NCI-H460 (cell line): ENCODE results near the gene REV3L. TPM values are rescaled to one million over a fixed set of nuclear protein-coding genes. Genes with fewer than 3 reads are reported as not detected.
"Not testable (repeated sequence)": the region's sequence is repeated elsewhere in the genome, so short reads cannot be mapped to it uniquely, and the experiment has no call there.

Source experiments
- DNase-seq: peaks from one replicate; pipeline ENCODE4 v3.0.0-alpha.2; 2016; ENCODE audit warnings: low read depth; ENCODE audit errors: extremely low read depth
- total RNA-seq: library from RNA; depleted of rRNA; stranded (reverse); fragments of >200 nt; shearing (Covaris generic); gene quantifications from 2 replicates; pipeline ENCODE4 v1.2.3, GENCODE V29; 2014

REV3L gene
- total RNA-seq, 1 experiment from 2014 or later, result 11.3 TPM

GRCh38 chr6:111502154-111502553 is 19.1 kb upstream of the REV3L start:
- no peak for DNase-seq

GRCh38 chr6:111499269-111499793 is 16.3 kb upstream of the REV3L start:
- DNase-seq, result no peak

- no peak for DNase-seq
Measured at GRCh38 chr6:111494951-111495635, 12.1 kb upstream of the REV3L start.

DNA sequence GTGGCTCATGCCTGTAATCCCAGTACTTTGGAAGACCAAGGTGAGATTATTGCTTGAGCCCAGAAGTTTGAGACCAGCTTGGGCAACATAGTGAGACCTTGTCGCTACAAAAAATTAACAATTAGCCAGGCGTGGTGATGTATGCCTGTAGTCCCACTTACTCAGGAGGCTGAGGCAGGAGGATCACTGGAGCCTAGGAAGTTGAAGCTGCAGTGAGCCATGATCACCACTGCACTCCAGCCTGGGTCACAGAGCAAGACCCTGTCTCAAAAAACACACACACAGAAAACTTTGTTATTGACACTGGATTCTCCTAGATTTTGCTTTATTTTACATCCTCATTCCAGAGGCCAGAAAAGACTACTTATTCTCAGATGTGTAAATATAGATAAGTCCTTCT is 9.5 kb upstream of the REV3L start:
- no peak for DNase-seq

- DNase-seq, result no peak
Measured at GRCh38 chr6:111490067-111490466, 7.0 kb upstream of the REV3L start.

DNA sequence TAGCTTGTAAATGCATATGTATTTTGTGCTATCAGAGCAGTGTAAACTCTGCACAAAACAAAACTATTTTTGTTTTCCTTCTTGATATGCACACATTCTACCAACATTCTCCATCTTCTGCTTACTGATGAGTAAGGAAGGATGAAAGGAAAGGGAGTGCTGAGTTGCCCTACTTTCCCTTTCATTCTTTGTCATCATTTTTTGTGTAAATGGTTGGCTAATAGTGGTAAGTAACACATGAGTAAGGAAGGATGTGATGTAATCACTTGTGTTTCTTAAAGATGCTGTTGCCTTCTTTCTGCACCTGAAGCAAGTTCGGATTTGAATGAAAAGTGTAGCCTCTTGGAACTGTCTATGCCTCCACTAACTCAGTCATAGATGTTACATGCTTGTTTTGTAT is 4.6 kb upstream of the REV3L start:
- no peak for DNase-seq

DNA sequence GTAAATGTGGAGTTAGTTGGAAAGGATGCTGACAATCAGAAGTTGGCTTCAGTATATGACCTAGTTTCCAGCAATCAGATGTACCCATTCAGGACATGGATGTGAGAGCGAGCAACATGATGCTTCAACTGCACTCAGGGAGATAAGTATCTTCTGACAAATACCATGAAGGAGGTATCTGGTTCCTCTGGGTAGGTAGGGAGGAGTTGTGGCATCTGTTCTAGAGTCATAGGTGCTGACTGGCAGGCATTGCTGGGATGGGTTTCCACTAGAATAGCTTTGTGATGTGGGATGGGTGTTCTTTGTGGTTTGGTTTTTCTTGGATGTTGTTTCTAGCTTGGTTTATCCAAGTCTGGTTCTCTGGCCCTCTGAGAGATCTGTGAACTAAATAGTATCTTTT is 3.9 kb upstream of the REV3L start:
- DNase-seq, result no peak

- no peak for DNase-seq
Measured at GRCh38 chr6:111486475-111486874, 3.5 kb upstream of the REV3L start.

- DNase-seq, result no peak
Measured at GRCh38 chr6:111485342-111485741, 2.3 kb upstream of the REV3L start.

GRCh38 chr6:111484633-111484930 is 1.6 kb upstream of the REV3L start:
- DNase-seq, result no peak

DNA sequence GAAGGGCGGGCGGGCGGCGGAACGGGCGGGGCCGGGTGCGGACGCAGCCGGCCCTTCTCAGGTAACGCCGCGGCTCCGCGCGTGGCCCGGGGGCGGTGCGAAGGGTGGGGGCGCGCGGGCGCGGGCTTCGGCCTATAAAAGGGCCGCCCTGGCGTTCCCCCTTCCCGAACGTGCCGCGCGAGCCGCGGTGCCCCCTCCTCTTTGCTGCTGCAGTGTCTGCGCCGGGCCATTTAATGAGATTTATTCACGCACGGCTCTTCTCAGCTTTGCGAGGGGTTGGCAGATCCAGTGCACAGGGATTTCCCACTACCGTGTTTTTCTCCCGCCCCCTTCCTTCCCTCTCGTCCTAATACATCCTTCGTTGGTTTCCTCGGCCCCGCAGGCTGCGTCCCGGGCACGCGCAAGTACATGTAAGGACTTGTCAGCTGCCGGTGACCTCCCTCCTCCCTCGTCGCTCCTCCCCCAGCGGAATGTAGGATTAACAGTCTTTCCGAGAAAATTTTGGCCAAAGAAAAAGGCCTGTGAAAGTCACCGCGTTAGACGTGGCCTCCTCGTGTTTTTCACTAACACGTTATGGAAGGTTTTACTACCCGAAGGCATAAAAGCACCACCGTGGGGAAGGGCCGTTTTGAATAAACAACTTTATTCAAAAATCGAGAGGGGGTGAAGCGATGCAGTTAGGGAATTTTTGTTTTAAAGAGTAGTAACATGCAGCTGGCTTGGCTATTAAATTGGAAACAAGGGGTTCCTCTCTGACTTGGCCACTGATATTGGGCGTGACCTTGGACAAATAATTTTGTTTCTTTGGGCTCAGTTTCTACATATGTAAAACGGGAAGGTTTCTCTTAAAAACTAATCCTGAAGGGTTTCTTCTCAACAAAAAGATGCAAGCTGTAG is 966 bp upstream of the REV3L start:
- peak; percentile 78 for DNase-seq

DNA sequence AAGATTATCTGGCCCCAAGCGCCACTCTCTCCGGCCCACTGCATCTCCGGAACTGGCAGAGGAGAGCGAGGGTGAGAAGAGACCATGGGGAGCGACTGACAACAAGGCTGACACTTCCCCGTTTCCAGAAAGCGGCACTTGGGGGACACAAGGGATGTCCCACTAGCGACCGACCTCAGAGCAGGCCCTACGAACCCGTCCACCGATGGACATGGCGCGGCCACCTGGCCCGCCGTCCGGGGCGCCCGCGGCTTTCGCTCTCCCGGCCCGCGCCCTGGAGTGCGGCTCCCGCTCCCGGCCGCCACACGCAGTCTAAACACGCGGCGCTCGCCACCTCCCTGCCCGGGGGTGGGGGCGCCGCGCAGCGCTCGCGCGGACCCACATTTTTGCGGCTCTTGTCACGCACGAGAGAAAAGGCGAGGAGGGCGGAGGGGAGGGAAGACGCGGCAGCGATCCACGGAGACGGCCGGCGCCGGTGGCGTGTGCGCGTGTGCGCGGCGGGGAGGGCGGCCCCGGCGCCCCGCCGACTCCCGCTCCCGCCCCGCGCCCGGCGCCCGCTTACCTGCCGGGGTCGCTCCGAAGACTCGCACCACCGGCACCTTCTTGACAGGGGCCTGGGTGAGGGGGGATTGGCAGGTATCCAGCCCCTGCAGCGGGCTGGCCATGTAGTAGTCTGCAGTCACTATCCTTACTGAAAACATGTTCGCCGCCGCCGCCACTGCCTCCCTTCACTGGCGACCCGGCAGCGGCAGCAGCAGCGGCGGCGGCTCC is 645 bp downstream of the REV3L start:
- no peak for DNase-seq

DNA sequence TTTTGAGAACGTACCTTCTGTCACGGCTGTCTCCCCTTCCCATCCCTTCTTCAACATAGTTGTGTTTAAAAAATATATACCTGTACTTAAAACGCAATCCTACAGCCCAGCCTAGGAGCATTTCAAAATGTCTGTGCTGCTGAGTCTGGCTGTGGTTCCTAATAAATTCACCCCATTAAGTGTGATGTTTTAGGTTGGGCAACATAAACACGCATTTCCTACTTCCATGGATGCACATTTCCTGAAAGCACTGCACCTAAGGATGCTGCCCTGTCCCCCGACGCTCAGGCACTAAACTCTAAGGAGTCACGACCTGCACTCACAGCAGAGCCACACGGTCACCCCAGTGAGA is 1.2 kb downstream of the REV3L start:
- no peak for DNase-seq

DNA sequence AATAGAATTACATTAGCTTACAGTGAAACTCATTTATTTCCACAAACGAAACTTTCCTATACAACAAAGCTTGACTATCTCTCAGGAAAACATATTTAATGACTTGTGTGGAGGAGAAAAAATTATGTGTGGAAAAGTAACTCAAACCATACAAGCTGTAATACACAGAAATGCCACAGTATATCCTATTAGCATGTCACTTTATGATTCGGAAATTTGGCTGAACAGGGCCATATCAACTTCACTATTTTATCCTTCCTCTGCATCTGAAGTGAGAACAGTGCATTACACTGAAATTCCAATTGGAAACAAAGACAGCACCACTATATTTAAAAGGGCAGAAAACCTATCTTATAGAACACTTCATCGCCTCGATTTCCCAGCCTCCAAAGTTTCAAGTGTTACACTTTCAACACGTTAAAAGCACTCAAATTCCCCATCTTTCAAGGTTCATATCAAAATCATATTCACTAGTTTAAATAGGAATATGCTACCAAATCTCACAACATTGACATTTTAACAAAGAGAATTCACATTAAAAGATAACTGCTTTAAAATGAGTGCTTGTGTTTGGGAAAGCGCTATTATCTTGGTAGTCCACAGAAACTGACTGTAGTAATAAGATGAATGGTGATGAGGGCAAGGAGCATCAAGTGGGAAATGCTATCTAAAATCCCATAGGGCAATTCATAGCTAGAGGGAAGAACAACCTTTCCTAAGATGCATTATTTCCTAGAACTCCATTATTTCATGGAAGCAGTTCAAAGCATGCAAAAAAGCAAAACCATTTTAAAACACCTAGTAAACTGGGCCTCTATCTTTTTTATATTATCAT is 1.8 kb downstream of the REV3L start:
- DNase-seq, result no peak

DNA sequence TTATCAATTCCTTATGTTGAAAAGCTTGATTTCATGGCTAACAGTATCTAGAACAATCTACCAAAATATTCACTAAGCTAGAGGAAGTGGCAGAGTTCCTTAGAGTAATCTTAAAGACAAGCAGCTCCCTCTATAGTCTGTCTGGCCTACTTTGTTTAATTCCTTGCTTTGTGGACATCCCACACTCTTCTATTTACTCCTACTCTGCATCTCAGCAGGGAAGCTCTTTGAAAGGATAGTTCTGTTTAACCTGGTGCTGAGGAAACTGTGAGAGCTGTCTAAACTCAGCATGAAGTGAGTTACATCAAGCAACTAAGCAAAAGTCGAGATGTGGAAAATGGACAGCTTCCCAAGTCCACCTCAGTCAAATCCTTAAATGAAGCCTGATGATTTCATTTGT is 4.3 kb downstream of the REV3L start:
- peak; percentile 49 for DNase-seq

DNA sequence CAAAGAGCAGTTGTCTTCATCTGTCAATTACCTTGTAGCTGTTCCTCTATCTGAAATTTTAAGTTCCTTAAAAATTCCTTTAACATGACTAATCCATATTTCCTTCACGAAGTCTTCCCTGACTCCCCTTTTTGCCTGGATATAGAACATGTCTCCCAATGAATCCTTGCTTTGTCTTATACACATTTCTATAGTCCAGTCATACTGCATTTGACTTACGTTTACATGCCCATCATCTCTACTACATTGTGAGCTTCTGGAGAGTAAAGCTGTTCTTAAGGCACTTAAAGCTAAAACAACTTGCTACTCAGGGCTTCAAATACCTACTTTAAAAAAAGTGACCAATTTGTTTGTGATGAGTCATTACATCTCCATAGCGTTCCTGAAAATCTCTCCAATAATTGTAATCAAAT is 4.9 kb downstream of the REV3L start:
- DNase-seq, result no peak

GRCh38 chr6:111477481-111477938 is 5.5 kb downstream of the REV3L start:
- no peak for DNase-seq

- DNase-seq, result not testable (repeated sequence)
Measured at GRCh38 chr6:111476061-111476460, 7.0 kb downstream of the REV3L start.

DNA sequence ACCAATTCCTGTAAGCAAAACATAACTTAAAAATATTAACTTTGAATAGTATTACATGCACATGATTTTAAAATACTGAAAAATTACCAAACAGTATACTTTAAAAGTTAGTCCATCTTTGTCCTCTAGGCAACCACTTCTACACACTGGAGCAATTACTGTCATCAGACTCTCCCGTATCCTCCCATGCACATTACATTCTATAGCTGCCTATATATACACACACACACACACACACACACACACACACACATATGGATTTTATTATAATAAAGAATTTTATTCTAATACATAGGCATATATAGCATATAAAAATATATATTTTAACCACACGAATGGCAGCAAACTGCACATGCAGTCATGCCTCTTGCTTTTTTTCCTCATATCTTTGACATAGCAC is 8.2 kb downstream of the REV3L start:
- DNase-seq, result no peak

DNA sequence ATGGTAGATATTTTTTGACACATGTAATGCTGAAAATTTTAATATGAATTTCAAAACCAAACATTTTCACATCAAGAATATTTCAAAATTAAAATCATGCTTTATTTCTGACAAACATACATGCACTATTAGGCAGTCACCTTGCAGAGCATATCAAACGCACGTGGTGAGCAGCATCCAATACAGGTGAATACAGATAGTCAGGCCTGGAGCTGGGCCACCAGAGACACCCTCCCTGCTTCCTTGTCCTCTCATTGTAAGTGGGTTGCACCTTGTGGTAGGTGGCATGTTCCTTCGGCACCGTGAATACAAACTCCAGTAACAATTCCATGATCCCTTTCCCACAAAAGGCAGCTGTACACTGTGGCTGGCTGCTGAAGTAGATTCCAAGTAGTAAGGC is 8.9 kb downstream of the REV3L start:
- no peak for DNase-seq
